GM11168 (cell line): Measurements from ENCODE around the gene RASA2.
"Not testable (repeated sequence)": the region's sequence is repeated elsewhere in the genome, so short reads cannot be mapped to it uniquely, and the experiment has no call there.

Experiments
- in situ Hi-C: fragments of 300-500 bp; cut with MboI; formaldehyde crosslinking; loops from one replicate; pipeline ENCODE4 v1.12.0; 2022; ENCODE audit warnings: low sequenced_read_pairs; ENCODE audit not compliant: unreplicated experiment

The RASA2 gene

DNA sequence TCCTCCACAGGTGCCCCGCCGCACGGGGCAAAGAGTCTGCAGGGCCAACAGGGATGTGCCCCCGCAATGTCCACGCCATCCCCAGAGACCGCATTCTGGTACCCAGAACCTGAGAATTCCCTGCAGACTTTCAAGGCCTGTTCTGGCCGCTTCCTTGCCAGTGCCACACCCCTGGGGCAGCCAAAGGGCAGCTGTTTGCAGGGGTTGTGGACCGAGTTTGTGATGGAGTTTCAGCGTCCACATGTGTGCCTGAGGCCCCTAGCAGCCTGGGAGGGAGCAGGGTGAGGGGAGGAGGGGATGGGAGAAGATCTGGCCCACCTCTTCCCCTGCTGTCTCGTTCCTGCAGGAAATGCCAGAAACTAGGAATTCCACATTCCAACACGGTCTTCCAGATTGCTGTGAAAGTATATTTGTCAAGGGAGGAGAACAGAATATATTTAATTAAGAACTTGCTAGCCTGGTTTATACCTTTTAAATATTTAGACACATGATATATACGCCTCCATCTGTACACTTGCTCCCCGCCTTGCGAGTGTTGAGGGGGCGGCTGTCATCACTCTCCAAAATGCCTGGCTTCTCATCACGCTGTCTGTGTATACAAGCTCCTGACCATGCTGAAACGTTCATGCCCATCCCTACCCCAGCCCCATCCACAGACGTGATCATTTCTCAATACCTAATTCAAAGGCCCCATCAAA lies 31.1 kb upstream of the RASA2 start:
- in situ Hi-C loops, result no loop called here

DNA sequence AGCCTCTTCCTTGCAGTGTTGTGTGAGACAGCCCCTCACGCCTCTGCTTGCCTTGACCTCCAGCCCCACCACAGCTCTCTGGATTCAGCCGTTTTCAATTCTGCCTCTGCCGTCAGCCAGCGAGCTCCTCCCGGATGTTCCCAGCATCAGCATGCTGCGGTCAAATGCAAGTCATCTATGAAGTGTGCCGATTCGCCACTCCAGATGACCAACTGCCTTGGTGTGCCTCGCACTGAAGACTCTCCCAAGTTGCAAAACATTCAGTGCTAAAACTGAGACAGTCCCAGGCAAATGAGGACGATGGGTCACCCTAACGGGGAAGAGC lies 30.6 kb upstream of the RASA2 start:
- in situ Hi-C loops, result no loop called here

GRCh38 chr3:141457624-141458236 lies 29.1 kb upstream of the RASA2 start:
- in situ Hi-C loops, result no loop called here

- in situ Hi-C loops, result no loop called here
Observed at GRCh38 chr3:141459008-141459407, 27.8 kb upstream of the RASA2 start.

DNA sequence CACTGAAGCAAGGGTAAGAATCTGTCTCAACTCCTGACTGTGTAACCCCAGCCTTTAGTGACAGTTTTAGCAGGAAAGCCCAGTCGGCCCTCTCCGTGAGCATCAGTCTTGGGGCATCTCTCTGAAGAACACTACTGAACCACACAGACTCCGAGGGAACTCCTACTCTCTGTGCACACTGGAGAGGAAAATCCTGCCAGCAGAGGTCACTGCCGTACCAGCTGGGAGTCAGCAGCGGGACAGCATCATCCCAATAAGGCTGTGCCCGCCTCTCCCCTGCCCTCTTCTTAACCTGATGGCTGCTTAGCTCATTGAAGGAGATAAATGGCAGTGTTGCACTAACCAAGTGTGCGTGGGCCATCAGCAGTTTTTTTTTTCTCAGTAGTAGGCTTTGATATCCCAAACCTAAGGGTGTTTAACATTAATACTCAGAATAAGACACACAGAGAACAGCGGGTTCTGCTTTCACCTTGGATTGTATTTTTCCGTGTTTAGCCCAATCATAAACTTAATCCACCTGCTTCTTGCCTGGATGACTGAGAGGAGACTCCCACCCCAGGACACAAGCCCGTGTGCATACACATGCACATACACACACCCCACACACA lies 26.6 kb upstream of the RASA2 start:
- in situ Hi-C loops, result loop anchor here (5.0 kb wide), 1 partner anchor 107 kb away; no protein-coding TSS in a partner anchor

- in situ Hi-C loops, result loop anchor here (5.0 kb wide), 1 partner anchor 105 kb away; no protein-coding TSS in a partner anchor
Observed at GRCh38 chr3:141462176-141462859, 24.5 kb upstream of the RASA2 start.

DNA sequence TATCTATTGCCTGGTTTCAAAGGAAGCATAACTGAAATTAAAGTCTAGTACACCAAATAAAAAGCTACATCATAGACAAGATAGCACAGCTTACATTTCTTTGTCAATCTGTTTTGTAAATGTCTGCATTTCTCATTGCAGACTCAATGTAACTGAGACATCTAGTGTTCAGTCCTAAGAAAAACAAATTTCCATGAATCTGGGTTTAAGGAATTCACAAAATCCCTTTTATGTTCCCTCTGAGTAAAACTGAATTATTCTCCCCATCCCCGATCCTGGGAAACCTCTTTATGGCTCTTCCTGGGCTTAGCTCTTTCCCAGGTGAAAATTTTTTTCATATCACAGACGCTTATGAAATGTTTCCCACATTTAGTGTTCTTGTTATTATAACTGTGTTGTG lies 21.6 kb upstream of the RASA2 start:
- in situ Hi-C loops, result no loop called here

DNA sequence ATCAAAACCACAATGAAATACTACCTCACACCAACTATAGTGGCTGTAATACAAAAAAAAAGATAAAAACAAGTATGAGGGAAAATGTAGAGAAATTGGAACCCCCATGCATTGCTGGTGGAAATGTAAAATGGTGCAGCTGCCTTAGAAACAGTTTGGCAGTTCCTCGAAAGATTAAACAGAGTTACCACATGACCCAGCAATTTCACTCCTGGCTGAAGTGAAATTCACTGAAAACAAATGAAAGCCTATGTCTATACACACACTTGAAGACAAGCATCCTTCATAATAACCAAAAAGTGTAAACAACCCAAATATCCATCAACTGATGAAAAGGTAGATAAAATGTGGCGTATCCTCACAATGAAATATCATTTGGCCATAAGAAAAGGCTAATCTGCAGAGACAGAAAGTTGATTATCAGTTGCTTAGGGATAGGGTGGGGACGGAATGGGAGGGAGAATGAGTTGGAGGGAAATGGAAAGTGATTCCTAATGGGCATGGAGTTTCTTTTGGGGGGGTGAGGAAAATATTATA lies 20.1 kb upstream of the RASA2 start:
- in situ Hi-C loops, result no loop called here

- in situ Hi-C loops, result no loop called here
Observed at GRCh38 chr3:141469720-141470119, 17.1 kb upstream of the RASA2 start.

DNA sequence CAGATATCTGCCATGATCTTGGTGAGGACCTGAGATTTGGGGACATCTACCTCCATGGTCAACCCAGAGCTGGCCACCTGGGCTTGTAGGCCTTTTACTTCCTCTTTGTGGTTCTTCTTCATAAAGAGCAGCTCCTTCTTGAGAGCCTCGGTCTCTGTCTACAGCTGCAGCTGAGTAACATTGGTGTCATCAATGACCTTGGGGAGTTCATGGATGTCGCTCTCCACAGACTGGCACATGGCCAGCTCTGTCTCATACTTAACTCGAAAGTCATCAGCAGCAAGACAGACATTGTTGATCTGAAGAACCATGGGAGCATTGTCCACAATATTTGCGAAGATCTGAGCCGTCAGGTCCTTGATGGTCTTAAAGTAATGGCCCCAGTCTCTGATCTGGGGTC lies 15.7 kb upstream of the RASA2 start:
- in situ Hi-C loops, result no loop called here

DNA sequence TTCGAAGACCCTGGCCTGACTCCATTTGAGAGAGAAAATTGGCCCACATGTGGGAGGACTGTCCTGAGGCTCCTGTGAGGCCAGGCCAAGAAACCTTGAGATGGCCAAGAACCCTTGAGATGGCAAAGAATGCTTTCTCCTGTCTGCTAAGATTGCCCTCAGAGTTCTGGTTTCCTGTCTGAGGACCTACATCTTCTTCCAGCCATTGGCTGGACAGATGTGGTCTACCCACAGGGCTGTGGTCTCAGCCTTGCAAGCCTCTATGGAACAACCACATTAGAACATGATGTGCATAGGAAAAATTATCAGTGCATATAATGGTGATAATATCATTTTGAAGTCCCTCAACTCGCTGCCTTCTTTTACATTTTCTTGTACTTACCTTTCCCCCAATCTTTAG lies 10.8 kb upstream of the RASA2 start:
- in situ Hi-C loops, result no loop called here

GRCh38 chr3:141477224-141477623 lies 9.6 kb upstream of the RASA2 start:
- in situ Hi-C loops, result no loop called here

DNA sequence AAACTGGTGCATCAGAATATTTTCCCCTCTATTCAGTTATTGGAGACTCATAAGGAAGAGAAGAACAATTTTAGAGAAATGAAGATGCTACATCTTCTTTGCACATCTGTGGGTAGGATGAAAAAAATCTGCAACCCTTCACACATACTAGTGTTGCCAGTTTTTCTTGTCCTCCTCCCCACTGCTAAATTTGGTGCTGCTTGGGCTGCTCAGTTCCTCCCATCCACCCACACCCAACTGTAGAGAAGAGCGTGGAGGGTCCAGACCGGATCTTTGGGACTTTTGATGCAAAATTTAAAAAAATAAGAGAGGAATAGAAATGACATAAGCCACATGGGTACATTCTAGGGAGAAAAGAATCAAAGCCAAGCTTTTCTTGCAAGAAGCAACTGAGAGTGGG lies 8.7 kb upstream of the RASA2 start:
- in situ Hi-C loops, result no loop called here

- in situ Hi-C loops, result not testable (repeated sequence)
Observed at GRCh38 chr3:141478840-141479239, 8.0 kb upstream of the RASA2 start.

DNA sequence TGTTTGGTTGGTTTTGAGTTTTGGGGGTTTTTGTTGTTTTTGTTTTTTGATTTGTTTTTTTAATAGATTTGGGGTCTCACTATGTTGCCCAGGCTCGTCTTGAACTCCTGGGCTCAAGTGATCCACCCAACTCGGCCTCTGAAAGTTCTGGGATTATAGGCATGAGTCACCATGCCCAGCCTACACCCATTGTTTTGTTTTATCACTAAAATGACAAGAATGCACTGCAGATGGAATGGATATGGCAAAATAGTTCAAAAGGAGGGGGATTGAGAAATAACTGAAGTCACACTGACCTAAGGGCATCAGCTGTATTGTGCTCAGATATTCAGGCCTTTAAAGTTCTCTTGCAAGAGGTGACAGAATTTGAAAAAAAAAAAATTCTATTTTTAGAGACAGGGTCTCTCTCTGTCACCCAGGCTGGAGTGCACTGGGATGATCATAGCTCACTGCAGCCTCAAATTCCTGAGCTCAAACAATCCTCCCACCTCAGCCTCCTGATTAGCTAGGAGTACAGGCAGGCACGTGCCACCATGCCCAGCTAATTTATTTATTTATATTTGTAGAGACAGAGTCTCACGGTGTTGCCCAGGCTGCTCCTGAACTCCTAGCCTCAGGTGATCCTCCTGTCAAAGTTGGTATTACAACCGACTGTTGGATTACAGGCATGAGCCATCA lies 4.4 kb upstream of the RASA2 start:
- in situ Hi-C loops, result no loop called here

DNA sequence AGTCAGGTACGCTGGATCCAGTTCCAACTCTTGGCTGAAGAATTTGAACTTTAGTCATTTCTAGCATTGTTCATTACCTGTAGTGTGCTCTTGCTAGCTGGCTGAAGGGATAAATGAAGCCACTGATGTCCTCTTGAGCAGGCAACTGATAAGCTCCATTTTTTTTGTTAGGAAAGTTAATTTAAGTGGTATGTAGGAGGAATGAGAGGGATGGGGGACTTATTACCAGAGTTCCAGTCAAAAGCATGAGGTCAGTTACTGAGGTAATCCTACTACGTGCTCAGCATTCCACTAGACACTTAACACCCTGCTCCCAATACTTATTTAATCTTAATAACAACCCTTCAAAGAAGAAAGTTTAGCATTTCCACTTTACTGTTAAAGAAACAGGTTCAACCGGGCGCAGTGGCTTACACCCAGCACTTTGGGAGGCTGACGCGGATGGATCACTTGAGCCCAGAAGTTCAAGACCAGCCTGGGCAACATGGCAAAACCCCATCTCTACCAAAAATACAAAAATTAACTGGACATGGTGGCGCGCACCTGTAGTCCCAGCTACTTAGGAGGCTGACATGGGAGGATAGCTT lies 2.0 kb upstream of the RASA2 start:
- in situ Hi-C loops, result no loop called here

DNA sequence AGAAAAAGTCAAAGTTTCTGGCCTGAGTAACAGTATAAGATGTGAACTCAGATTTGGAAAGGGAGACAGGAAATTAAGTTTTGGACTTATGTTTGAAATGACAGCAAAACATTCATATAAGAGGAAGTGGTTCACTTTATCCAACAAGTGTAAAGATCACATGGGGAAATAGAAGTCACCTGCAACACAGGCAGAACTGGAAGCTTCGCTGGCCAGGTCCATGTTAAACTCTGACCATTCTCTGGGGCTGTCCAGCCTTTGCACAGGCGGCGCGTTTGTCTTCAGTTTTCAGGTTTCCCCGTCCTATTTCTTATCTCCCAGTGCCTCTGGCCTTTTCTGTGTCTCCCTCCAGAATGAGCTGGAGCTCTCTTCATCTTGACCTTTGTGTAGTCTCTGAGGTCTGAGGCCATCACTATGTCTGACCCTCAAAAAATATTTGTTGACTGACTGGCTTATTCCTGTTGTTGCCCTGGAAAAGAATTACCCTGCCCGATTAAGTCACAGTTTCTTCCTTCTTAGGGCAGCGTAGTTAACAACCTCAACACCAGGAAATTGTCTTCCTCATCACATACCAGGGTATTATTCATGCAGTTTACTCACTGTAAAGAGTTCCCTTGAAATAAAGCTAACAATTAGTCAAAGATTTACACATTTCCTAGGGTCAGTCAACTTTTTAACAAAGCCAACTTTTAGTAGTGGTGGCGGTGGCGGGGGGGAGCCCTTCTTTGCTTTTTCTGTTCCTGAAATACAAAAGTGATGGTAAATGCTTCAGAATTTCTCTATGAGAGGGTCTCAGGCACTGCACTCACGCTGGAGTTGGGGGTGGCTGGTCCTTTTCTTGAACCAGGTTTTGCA lies 959 bp upstream of the RASA2 start:
- in situ Hi-C loops, result no loop called here

DNA sequence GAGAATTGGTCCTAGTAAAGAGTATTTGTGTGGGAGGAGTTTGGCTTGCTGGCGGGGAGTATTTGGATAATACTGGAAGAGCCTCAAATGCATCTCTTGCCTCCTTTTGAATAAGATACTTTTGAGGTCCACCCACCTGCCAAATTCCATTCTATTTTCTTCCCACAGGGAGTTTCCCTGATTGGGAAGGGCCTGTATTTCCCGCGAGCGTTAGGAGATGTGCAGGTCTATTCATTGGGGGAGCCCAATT lies 406 bp upstream of the RASA2 start:
- in situ Hi-C loops, result no loop called here

DNA sequence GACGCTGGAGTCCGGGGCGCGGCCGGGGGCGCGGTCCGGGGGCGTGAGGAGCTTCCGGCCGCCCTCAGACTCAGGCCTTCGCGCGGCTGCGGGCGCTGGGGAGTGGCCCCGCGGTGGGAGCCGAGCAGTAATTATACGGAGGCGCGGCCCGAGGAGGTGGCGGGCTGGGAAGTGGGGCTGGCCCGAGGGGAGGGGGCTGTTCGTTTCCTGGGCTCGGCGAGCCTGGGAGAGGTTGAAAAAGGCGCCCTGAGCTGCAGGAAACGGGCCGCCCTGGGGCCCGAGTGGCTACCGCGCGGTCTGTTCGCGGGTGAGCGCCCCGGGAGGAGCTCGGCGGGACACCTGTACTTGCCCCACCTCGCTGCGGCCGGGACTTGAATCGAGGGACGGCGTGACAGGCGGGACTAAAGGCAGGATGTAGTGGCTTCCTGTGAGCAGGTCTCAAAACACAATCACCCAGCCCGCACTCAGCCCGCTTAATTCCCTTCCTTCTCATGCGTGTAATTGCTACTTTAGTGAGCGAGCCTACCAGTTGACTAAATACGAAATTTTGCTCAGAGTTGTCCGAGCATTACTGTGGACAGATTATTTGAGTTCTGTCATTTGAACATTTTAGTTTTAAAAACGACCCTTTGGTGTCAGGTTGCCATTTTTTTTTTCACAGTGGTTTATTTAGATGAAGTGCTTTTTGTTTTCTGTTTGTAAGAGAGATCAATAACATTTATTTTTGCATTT lies 860 bp downstream of the RASA2 start:
- in situ Hi-C loops, result no loop called here
